Ramos (cell line): ENCODE measurements around the gene CABP1.

Source experiments
- in situ Hi-C: fragments of 300-500 bp; cut with MboI; formaldehyde crosslinking; loops from one replicate; pipeline ENCODE4 v1.14.3; 2022; ENCODE audit warnings: low sequenced_read_pairs; ENCODE audit not compliant: unreplicated experiment

CABP1 gene

DNA sequence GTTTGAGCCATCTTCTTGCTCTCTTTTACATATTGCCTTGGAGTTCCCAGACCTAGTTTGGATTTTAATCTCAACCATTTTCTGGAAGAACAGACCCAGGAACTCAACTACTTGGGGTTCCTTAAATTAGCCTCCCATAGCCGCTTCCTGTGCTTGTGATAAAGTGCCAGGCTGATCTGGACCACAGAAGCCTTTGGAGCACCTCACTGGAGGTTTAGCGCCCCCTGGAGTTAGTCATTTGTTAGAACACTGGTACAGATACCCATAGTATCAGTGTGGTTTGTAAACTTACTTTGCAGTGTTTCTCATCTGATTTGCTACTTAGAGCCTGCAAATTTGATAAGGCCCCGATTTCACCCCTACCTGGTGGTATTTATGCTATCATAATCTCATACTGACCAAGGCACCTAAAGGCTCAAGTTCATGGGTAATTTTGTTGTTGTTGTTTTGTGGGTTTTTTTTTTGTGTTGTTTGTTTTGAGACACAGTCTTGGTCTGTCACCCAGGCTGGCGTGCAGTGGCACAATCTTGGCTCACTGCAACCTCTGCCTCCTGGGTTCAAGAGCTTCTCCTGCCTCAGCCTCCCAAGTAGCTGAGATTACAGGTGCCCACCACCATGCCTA lies 73.5 kb downstream of the CABP1 start:
- in situ Hi-C loops = loop anchor here (5.0 to 10.0 kb wide), 2 partner anchors 67 to 129 kb away; partner anchors contain the start of gene POP5
